HepG2 (cell line): ENCODE data around the gene CCL18. TPM values are rescaled to one million over a fixed set of nuclear protein-coding genes. Genes with fewer than 3 reads are reported as not detected.
A peak's percentile ranks its signal among the peaks of the same experiment; 100 is the strongest.
"Not testable (repeated sequence)": the region's sequence is repeated elsewhere in the genome, so short reads cannot be mapped to it uniquely, and the experiment has no call there.

ENCODE experiments used
- ATAC-seq: fragments of 200-7000 bp; cut with Tn5 transposase; 3 replicates; pipeline ENCODE4 v1.9.1; 2020; ENCODE audit warnings: mild to moderate bottlenecking, moderate library complexity
- BruUV-seq: library from RNA; stranded (reverse); fragments of 400-500 nt; replicated peaks from 2 replicates; lab custom pipeline; 2021; lab: Mats Ljungman, UMichigan
- CTCF ChIA-PET: fragments of 300-600 bp; formaldehyde crosslinking; extraction: SDS; loops from one replicate; lab custom pipeline; 2021; ENCODE audit warnings: low total read pairs, inconsistent platforms, low intra/inter-chr PET ratio; lab: Yijun Ruan, JAX
- POLR2A ChIA-PET: fragments of 350-600 bp; sonication (Branson Sonifier 250); formaldehyde crosslinking; loops from one replicate; lab custom pipeline; 2020; ENCODE audit warnings: antibody characterized with exemption, inconsistent platforms; lab: Yijun Ruan, JAX
- DNase-seq: peaks from one replicate; pipeline ENCODE4 v3.0.0-alpha.2; 2015; ENCODE audit warnings: low spot score
- FAIRE-seq: peaks from 3 replicates; lab custom pipeline; 2011; peaks lifted over from hg19 to GRCh38; lab: Jason Lieb, UNC
- H2AFZ ChIP-seq: one replicate; pipeline ENCODE4 v1.6.1; 2011; ENCODE audit warnings: low read length, inconsistent platforms
- H3K27ac ChIP-seq: fragments of 300-600 bp; 3 replicates; pipeline ENCODE4 v1.8.0; 2011; ENCODE audit warnings: mixed run types, mild to moderate bottlenecking, mixed read lengths, low read length, inconsistent platforms; ENCODE audit not compliant: insufficient read depth; ENCODE audit errors: extremely low read length
- H3K27me3 ChIP-seq, 2 experiments: fragments of 200-600 bp in 1 of 2; 2 replicates in 1 of 2; 3 replicates in 1 of 2; pipeline versions ENCODE4 v1.6.0 to v1.8.0; 2011; ENCODE audit warnings: low read length in 2 of 2, mild to moderate bottlenecking in 2 of 2, moderate library complexity in 2 of 2, inconsistent platforms in 1 of 2; ENCODE audit not compliant: insufficient read depth in 2 of 2, control insufficient read depth in 1 of 2
- H3K36me3 ChIP-seq, 2 experiments: fragments of 200-600 bp in 1 of 2; replicated peaks in 1 of 2; 2 replicates in 1 of 2; 3 replicates in 1 of 2; pipeline versions ENCODE4 v1.5.1 to v1.8.0; 2011; ENCODE audit warnings: low read length in 2 of 2, inconsistent platforms in 1 of 2; ENCODE audit not compliant: insufficient read depth in 2 of 2, control insufficient read depth in 1 of 2
- H3K4me1 ChIP-seq: 2 replicates; pipeline ENCODE4 v1.5.1; 2012; ENCODE audit warnings: low read length, inconsistent platforms; ENCODE audit not compliant: insufficient read depth
- H3K4me2 ChIP-seq: 2 replicates; pipeline ENCODE4 v1.6.0; 2011; ENCODE audit warnings: low read depth, low read length, inconsistent platforms
- H3K4me3 ChIP-seq, 3 experiments: fragments of 200-600 bp in 1 of 3; sonication (generic), shearing (Covaris generic) in 1 of 3; replicated peaks in 1 of 3; 2 replicates each; pipeline ENCODE4 v1.5.1; 2011 to 2016; ENCODE audit warnings: low read length in 3 of 3, inconsistent platforms in 2 of 3, low read depth in 2 of 3, mild to moderate bottlenecking in 2 of 3, control low read depth in 1 of 3, mixed read lengths in 1 of 3; ENCODE audit not compliant: insufficient read depth in 1 of 3
- H3K79me2 ChIP-seq: one replicate; pipeline ENCODE4 v1.6.1; 2011; ENCODE audit warnings: low read length, inconsistent platforms; ENCODE audit not compliant: insufficient read depth
- H3K9ac ChIP-seq: 2 replicates; pipeline ENCODE4 v1.6.0; 2011; ENCODE audit warnings: mild to moderate bottlenecking, low read depth, low read length, inconsistent platforms; ENCODE audit not compliant: insufficient read depth
- H3K9me3 ChIP-seq: 2 replicates; pipeline ENCODE4 v1.5.1; 2012; ENCODE audit warnings: mild to moderate bottlenecking, low read length
- H4K20me1 ChIP-seq: 2 replicates; pipeline ENCODE4 v1.6.0; 2011; ENCODE audit warnings: inconsistent platforms, mild to moderate bottlenecking, low read length, moderate library complexity; ENCODE audit not compliant: insufficient read depth
- ATF7 ChIP-seq, 2 experiments: fragments of 450-650 bp in 1 of 2; sonication (generic) in 1 of 2; formaldehyde crosslinking in 1 of 2; IDR thresholded peaks; 2 replicates each; pipeline versions ENCODE4 v1.4.0 to v1.6.1; 2016 to 2020; ENCODE audit warnings: antibody characterized with exemption in 1 of 2, mild to moderate bottlenecking in 1 of 2, missing genetic modification reagents in 1 of 2
- WGBS: methylation state at CpG from one replicate; pipeline ENCODE4 v1.1.6; 2017; ENCODE audit warnings: low lambda C conversion rate; 5-methylcytosine and 5-hydroxymethylcytosine counted together
- in situ Hi-C: cut with HindIII; loops from 2 replicates; pipeline ENCODE4 v1.10.0; 2017; ENCODE audit warnings: low pct_unique_long_range_greater_than_20kb; ENCODE audit not compliant: extremely low pct_ligation_motif_present
- intact Hi-C: fragments of 100-400 bp; cut with micrococcal nuclease; formaldehyde crosslinking; loops from one replicate; pipeline ENCODE4 v1.10.0; 2022; ENCODE audit not compliant: unreplicated experiment
- polyA plus RNA-seq, 8 experiments: library from polyadenylated mRNA; depleted of rRNA in 3 of 8; stranded (reverse) in 7 of 8; unstranded in 1 of 8; fragments of >200 nt; fragmentation: Illumina TruSeq in 4 of 8; extraction: Trizol in 4 of 8; gene quantifications; 2 replicates each; pipeline versions ENCODE4 v1.2.1 to v1.2.3, GENCODE V29; 2011 to 2016; ENCODE audit warnings: low read depth in 4 of 8, missing spikeins in 1 of 8, mixed read lengths in 1 of 8; ENCODE audit not compliant: insufficient read depth in 1 of 8
- total RNA-seq, 5 experiments: library from RNA; depleted of rRNA; stranded (reverse); fragments of >200 nt; fragmentation: Illumina TruSeq; extraction: Trizol; gene quantifications; 2 replicates each; pipeline ENCODE4 v1.2.3, GENCODE V29; 2016; ENCODE audit warnings: low read depth in 1 of 5

CCL18 gene
- total and polyA plus RNA-seq, 2 of the 13 experiments (the other 11 are each of a cell fraction or from before 2014, with no cell fraction given): not detected

GRCh38 chr17:36114971-36115648 is 51.0 kb downstream of the CCL18 start:
- ATAC-seq, FAIRE-seq, BruUV-seq, H3K27me3 ChIP-seq, H3K79me2 ChIP-seq, H3K27ac ChIP-seq, CTCF ChIA-PET, H3K4me2 ChIP-seq, DNase-seq, H3K9ac ChIP-seq, H3K9me3 ChIP-seq, H2AFZ ChIP-seq, H3K4me1 ChIP-seq, H3K36me3 ChIP-seq, intact Hi-C loops, H3K4me3 ChIP-seq, POLR2A ChIA-PET, in situ Hi-C loops, H4K20me1 ChIP-seq: not testable (repeated sequence)
- 2% methylated on average over 5 of the region's 5 CpGs for WGBS

- H3K4me1 ChIP-seq; H3K27me3 ChIP-seq; H3K4me3 ChIP-seq; FAIRE-seq; intact Hi-C loops; H3K9me3 ChIP-seq; POLR2A ChIA-PET; CTCF ChIA-PET; DNase-seq; BruUV-seq; H3K4me2 ChIP-seq; ATAC-seq; H3K27ac ChIP-seq; H2AFZ ChIP-seq; H4K20me1 ChIP-seq; H3K9ac ChIP-seq; H3K79me2 ChIP-seq; in situ Hi-C loops; H3K36me3 ChIP-seq; TF ChIP-seq ATF7 (CRISPR knock-in tag; IDR thresholded peaks at IDR 0.05): not testable (repeated sequence)
- peak; percentile 67 for TF ChIP-seq ATF7 (IDR thresholded peaks at IDR 0.05)
Measured at GRCh38 chr17:36115649-36115977, 51.5 kb downstream of the CCL18 start.
